ENCODE data around the gene DNAJC8.

DNA sequence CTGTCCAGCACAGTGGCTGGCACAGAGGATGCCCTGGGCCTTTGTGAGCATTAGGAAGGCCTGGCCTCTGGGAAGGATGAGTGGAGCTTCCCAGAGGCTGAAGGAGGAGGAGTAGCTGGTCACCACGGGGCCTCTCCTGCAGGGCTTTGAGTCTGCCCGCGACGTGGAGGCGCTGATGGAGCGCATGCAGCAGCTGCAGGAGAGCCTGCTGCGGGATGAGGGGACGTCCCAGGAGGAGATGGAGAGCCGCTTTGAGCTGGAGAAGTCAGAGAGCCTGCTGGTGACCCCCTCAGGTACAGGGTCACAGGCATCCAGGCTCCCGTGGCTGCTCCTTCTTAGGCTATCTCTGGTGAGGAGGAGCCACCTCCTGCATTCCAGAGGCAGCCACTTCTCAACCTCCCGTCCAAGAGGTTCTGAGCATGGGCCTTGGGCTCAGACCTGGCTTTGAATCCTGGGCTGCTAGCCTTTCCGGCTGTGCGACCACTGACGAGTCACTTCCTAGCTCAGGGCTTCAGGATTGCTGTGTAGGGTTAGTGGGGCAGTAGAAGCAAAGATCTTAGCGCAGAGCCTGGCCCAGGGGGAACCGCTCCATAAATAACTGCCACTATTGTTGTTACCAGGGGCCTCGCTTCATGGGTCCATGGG is 40.5 kb upstream of the DNAJC8 start:
- TF ChIP-seq, protein P1, sequence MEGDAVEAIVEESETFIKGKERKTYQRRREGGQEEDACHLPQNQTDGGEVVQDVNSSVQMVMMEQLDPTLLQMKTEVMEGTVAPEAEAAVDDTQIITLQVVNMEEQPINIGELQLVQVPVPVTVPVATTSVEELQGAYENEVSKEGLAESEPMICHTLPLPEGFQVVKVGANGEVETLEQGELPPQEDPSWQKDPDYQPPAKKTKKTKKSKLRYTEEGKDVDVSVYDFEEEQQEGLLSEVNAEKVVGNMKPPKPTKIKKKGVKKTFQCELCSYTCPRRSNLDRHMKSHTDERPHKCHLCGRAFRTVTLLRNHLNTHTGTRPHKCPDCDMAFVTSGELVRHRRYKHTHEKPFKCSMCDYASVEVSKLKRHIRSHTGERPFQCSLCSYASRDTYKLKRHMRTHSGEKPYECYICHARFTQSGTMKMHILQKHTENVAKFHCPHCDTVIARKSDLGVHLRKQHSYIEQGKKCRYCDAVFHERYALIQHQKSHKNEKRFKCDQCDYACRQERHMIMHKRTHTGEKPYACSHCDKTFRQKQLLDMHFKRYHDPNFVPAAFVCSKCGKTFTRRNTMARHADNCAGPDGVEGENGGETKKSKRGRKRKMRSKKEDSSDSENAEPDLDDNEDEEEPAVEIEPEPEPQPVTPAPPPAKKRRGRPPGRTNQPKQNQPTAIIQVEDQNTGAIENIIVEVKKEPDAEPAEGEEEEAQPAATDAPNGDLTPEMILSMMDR (IDR thresholded peaks at IDR 0.05): no peak
- TF ChIP-seq POLR2A (IDR thresholded peaks at IDR 0.05): no peak
